Measurements from ENCODE around the gene WFS1. TPM values are rescaled to one million over a fixed set of nuclear protein-coding genes. Genes with fewer than 3 reads are reported as not detected.

WFS1 gene
- total RNA-seq, 1 donor from 2014 or later: 109 TPM

DNA sequence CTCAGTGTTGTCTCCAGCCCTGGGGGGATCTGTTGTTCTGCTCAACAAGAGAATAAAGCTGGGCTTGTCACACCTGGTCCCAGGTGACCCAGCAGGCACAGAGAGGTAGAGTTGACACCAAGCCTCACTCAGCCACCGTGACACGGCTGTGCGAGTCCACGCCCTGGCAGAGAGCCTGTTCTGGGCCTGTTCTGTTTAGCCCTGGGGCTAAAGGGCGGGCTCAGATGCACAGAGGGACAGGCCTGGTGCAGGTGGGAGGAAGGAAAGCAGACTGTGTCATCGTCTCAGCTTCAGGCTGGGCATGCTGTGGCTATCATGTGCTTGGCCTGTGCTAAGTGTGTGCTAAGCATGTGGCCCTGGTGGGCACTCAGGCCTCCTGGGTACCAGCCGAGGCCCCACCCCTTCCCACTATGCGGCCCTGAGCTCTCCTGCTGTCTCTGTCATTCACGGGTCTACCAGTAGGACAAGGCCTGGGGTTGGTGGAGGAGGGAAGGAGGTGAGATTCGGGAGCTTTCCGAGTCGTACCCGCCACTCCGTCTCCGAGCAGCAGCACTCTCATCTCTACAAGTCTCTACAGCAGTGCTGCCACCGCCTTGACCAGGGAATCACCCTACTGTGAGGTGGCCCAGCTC lies 10.8 kb downstream of the WFS1 start:
- DNase-seq (ENCODE audit: low spot score): no peak

DNA sequence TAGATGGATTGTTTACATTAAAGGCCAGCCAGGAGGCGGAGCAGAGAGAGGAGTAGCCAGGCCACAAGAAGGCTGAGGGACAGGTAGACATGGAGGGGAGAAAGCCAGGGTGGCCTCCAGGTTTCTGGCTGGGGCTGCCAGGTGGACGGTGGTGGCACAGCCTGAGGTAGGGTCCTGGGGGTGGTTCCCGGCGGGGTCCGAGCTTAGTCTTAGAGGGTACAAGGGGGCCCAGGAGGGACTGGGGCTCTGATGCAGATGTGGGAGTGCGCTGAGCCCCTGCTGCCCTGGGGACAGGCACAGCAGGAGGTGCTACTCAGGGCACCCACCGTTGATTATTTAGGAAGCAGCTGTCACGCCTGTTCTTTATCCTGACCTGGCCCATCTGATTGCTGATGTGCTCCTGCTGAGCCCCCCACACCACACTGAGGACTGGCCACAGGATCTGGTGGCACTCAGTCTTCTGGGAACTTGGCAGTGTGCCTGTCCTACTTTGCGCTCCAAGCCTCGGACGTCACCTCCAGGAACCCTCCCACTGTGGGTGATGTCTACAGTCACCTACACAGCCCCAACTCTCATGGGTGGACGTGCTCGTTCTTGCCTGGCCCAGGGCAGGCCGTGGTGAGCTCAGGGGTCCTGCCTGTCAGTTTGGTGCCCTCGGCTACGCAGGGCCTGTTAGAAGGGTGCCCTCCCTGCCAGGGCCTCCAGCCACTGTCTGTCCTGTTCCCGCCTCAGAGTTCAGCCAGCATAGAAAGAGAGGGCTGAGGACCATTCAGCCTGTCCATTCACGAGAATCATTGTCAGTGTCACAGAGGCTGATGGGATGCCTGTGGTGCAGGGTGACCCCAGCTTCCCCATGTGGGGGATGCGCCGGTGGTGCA lies 12.0 kb downstream of the WFS1 start:
- DNase-seq (ENCODE audit: low spot score): no peak

- no peak for DNase-seq (ENCODE audit: low spot score)
Observed at GRCh38 chr4:6282314-6282771, 12.7 kb downstream of the WFS1 start.

GRCh38 chr4:6283282-6283681 lies 13.6 kb downstream of the WFS1 start:
- DNase-seq (ENCODE audit: low spot score): no peak

DNA sequence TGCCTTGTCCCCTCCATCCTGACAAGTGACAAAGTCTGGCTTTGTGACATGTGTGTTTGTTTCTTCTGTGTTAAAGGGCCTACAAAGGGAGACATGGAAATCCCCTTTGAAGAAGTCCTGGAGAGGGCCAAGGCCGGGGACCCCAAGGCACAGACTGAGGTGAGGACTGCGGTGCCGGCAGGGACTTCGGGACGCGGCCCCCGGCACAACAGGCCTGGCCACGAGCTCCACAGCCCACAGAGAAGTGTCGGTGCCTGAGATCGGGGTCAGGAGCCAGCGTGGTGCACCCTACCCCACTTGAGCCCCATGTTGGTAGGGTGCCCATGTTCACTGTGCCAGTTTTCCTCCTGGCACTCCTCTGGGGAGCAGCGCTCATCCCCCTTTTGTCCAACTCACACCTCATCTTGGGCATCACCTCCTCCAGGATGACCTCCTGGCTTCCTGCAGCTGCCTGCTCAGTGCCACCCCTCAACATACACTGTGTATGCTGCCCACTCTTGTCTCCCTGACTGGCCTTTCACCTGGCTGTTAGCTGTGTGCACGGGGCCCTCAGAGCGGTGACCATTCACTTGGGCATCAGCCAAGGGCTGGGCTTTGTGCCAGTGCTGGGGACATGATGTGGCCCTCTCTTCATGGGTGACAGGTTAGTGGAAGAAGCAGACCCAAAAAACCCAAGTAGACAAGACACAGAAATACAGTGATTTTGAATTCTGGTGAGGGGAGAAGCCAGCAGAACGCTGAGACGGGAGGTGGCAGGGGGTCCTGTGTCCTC lies 17.6 kb downstream of the WFS1 start:
- DNase-seq (ENCODE audit: low spot score): no peak

- DNase-seq (ENCODE audit: low spot score): no peak
Observed at GRCh38 chr4:6288342-6288741, 18.7 kb downstream of the WFS1 start.

DNA sequence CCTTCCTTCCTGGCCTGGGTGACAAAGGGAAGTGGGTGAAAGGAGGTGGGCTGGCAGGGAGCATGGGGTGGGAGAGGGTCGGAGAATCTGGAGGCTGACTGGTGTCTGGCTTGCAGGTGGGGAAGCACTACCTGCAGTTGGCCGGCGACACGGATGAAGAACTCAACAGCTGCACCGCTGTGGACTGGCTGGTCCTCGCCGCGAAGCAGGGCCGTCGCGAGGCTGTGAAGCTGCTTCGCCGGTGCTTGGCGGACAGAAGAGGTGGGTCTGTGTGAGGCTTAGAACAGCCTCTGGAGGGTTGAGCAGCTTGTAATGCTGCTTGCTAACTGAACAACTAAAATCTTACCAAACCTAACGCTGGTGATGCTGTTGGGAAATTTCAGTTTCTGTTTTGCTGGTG lies 19.2 kb downstream of the WFS1 start:
- no peak for DNase-seq (ENCODE audit: low spot score)

DNA sequence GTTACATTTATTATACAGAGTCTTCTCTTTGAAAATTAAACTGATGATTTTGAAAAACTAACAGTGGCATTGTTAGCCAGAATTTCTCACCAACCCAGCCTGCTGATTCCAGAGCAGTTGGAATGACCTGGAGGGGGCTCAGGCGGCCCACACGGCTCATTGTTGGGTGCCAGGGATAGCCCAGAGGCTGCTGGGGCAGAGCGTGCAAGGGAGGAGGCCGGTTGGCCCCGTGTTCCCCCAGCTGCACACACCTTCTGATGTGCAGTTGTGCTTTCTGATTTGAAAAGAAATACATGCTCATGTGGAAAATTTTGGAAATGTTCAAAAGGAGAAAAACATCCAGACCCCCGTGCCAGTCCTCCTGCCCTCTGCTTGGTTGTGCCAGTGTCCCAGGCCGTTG lies 20.6 kb downstream of the WFS1 start:
- no peak for DNase-seq (ENCODE audit: low spot score)

DNA sequence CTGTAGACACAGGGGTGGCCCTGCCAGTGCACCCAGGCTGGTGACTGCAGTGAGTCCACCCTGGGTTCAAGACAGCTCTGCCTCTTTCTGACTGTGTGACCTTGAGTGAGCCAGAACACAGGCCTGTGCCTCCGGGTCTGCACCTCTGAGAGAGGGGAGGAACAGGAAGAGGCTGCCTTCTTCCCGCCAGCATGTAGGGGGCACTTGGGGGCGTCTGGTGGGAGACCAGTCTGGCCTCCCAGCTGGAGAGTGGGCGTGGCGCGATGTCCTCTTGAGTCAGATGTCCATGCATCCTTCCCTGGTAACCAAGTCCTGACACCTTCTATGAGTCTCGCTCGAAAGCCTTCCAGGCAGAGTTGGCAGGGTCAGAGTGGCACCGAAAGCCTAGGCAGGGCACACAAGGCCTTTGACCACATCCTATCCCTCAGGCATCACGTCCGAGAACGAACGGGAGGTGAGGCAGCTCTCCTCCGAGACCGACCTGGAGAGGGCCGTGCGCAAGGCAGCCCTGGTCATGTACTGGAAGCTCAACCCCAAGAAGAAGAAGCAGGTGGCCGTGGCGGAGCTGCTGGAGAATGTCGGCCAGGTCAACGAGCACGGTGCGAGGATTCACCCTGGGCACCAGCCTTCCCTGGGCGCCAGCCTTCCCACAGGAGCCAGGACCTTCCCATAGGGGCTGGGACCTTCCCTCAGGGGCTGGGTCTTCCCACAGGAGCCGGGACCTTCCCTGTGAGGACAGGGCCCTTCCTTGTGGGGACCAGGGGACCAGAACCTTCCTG lies 21.3 kb downstream of the WFS1 start:
- DNase-seq (ENCODE audit: low spot score): no peak

DNA sequence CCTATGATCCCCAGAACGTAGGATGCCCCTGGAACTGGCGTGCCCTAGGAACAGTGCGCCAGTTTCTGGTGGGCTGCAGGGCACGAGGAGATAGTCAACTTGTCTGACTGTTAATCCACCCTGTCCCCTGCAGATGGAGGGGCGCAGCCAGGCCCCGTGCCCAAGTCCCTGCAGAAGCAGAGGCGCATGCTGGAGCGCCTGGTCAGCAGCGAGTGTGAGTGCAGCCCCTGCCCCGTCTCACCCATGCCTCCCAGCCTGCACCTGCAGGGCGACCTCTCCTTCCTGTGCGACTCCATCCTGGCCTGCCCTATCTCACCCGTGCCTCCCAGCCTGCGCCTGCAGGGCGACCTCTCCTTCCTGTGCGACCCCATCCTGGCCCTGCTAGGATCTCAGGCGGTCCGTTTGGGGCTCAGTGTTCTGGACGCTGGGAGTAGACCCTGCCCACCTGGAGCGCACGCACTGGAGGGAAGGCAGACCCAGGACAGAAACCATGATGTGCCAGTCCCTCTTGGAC lies 22.2 kb downstream of the WFS1 start:
- DNase-seq (ENCODE audit: low spot score): no peak

- DNase-seq (ENCODE audit: low spot score): no peak
Observed at GRCh38 chr4:6292376-6293096, 22.9 kb downstream of the WFS1 start.

DNA sequence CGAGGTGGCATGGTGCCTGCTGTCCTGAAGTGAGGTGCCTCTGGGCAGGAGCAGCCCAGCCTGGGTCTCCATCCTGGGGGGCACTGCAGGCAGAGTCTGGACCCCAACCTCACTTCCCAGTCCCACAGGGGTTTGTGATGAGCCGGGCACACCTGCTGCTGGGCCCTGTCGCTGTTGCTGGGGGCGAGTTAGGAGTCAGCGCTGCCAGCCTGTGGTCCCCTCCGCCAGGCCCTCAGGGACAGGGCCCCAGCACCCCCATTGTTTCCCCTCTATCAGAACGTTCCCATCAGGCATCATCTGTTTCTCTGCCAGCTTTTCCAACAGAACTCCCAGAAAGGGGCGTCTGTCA lies 23.4 kb downstream of the WFS1 start:
- DNase-seq (ENCODE audit: low spot score): no peak

DNA sequence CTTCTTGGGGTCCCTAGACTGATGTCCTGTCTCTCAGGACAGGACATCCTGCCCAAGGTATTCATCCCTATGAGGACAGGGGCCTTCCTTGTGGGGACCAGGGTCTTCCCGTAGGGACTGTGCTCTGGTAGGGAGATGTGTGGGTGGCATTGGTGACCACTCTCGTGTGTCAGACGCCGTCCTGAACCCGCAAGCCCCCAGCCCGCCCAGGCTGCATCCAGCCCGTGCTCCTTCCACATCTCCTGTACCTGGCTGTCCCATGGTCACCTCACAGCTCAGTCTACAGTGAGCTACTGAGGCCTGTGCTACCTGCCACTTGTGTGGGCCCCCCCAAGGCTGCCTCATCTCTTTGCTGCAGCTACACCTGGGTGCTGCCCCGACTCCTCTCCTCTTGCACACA lies 24.0 kb downstream of the WFS1 start:
- DNase-seq (ENCODE audit: low spot score): no peak

- DNase-seq (ENCODE audit: low spot score): no peak
Observed at GRCh38 chr4:6294705-6295421, 25.2 kb downstream of the WFS1 start.

- no peak for DNase-seq (ENCODE audit: low spot score)
Observed at GRCh38 chr4:6295495-6295894, 25.8 kb downstream of the WFS1 start.

- DNase-seq (ENCODE audit: low spot score): no peak
Observed at GRCh38 chr4:6296026-6296425, 26.4 kb downstream of the WFS1 start.

DNA sequence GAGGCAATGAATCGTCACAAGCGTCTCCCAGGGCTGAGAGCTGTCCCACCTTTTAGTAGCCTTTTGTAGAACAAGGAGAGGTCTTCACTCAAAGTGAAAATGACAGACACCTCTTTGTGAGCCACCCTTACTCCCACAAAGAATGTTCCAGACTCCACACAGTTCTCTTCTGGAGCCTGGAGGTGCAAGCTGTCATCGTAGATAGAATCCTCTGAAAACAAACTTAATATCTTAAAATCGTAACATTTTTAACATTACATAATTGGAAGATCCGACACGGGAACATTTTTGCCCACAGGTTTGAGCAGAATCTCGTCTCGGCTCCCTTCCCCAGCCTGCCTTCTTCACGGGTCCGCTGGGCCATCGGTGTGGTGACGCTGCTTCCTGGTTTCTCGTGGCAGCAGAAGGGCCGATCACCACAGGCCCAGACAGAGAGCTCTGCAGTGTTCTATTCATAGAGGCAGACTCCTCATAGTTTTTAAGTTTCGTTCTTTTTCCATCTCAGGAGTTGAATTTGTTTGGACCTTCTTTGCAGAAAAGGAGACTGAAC lies 27.7 kb downstream of the WFS1 start:
- no peak for DNase-seq (ENCODE audit: low spot score)

DNA sequence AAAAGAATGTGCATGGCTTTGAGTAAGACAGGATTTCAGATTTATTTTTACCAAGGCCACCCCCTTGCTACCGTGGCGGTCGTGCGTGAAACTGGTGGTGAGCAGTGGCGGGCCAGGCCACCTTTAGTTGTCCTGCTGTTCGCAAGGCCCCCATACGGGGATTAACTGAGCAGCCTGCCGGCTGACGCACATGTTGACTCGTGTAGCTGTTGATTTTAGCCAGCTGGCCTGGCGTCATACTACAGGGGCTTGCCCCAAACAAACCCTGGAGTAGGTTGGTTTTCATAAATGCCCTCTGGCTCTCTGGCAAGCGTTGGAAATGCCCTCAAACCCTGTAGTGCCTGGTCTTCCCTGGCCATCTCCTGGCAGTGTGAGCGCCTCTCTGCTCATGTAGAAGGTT lies 28.4 kb downstream of the WFS1 start:
- DNase-seq (ENCODE audit: low spot score): peak; percentile 56

DNA sequence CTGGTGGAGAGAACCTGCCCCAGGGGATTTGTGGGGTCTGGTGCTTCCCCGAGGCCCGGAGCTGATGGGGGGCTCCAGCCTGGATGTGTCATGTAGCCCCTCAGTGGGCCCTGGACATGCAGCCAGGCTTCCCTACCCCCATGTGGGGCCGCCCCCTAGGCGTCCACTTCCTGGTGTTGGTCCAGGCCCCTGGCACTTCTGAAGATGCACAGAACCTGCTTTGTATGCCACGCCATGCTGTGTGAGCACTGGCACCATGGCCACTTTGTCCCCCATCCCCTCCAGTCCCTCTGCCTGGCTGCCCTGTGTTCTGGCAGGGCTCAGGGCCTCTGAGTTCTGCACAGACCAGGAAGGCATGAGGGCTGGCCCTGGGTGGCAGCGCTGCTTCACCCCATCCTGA lies 29.2 kb downstream of the WFS1 start:
- no peak for DNase-seq (ENCODE audit: low spot score)

GRCh38 chr4:6299875-6300274 lies 30.2 kb downstream of the WFS1 start:
- no peak for DNase-seq (ENCODE audit: low spot score)

All from mucosa of gallbladder (tissue), 1 donor.